ENCODE measurements around the gene ADCYAP1R1.

ADCYAP1R1 gene

DNA sequence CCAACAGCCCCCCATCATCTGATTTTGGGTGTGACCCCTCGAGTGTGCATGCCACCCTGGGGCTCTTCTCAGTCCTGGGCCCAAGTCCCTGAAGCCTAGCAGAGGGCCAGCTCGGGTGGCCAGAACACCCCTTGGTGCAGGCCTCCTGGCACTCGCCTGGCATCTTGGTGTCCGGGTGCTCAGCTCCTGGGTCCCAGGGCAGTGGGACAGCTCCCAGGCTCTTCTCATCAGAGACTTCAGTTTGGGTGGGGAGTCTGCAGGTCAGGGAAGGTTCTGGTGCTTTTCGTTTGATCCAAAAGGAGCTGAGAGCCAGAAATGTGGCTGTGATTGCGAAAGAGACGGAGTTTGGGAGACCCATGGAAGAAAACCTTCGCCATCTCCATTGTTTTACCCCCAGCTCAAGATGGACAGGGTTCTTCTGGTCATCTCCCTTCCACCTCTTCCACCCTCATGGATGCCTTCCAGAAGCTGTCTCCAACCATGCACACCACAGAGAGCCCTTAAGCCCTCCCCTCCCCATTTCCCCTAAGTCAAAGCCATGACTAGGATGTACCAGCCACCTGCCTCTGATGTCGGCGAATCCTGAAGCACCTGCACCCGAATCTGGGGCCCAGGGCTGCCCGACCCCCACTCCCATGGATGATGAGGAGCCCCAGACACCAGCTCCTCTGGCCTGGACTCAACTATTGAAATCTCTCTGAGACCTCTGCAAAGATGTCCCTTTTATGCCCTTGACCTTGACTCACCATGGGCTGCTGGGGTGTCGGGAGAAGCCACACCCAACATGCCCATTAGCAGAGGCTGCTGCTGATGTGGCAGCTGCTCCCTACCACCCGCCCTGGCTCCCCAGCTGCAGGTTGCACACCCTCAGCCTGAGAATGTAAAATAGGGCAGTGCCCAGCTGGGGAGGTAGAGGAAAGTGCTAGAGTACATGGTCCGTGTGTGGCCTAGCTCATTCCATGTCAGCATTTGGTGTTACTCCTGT lies 55.3 kb downstream of the ADCYAP1R1 start:
- DNase-seq, result no peak

DNA sequence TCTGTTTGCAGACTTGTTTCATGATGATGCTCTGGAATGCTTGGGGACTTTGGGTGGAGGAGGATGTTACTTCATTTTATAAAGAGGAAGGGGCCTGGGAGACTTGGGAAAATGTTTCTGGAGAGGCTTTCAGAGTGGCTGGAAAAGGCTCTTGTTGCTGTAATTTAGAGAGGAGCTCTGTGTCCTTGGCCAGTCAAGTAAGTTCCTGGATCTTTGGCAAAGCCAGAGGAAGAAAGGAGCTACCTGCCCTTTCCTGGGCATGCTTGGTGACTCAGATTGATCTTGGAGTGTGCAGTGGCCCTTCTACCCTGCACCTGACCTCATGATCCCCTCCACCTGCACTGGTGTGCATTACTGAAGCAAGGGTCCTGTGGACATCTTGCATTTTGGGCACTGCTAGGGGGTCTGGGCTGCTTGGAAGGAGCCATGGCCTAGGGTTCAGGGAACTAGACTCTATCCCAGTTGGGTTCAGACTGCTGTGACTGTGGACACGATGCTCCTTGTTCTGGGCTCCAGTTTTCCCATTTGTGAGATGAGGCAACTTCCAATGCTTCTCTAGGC lies 56.1 kb downstream of the ADCYAP1R1 start:
- no peak for DNase-seq

DNA sequence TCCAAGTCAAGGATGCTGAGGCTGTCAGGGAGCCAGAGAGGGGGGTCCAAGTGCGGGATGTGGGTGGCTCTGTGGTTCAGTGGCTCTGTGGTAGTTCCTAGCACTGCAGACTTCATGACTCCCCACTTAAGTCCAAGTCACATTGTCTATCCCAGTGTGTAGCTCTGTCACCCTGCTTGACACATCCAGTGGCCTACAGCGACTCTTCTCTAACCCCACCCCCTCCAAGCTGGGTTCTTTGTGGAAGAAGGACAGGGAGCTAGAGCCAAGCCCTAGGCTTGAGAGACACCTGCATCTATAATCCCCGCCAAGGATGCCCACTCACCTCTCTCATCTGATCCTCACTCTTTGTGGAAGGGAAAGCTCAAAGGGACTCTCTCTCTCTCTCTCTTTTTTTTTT lies 57.6 kb downstream of the ADCYAP1R1 start:
- no peak for DNase-seq

DNA sequence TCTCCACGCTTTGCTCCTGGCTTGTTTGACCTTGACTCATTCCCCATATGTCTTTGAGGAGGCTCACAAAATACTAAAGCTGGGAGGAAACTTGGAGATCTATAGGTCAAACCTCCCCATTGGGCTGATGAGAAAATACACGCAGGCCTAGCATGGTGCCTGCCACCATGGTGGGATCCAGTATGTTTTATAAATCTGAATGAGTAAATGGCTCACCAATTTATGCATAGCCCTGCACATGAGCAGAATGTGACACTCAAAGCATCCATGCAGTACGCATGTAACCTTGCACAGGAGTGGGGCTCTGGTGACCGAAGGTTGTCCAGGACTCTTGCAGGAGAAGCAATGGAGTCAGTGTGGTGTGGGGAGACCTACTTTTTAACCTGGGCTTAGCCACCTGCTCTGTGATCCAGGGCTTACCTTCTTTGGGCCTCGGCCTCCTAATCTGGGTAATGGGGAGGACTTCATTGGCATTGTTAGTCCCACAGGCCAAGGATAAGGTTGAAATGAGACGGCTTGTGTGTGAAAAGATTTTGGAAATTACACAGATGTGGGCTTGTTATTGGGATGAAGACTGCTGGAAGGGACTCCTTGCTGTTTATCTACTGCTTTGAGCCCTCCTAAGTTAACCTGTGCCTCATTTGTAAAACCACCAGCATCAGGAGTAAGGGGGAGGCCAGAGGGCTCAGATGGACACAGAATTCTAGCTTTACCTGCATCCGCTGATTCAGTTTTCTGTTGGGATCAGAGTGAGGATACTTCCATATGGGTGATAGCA lies 58.4 kb downstream of the ADCYAP1R1 start:
- no peak for DNase-seq

DNA sequence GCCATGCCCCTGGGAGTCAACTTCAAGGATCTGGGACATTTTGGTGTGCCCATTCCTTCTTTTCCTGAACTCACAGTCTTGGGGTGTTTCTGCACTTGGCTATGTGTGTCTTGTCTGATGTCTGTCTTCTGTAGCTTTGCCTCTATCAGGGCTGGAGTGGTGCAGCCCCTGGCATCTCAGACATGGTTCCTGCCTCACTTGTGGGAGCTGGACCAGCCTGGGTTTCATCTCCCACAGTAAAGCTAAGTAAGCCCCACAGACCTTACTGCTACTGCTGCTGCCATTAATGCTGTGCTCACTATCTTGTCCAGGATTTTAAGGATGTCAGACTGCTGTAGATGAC lies 59.0 kb downstream of the ADCYAP1R1 start:
- DNase-seq, result no peak

DNA sequence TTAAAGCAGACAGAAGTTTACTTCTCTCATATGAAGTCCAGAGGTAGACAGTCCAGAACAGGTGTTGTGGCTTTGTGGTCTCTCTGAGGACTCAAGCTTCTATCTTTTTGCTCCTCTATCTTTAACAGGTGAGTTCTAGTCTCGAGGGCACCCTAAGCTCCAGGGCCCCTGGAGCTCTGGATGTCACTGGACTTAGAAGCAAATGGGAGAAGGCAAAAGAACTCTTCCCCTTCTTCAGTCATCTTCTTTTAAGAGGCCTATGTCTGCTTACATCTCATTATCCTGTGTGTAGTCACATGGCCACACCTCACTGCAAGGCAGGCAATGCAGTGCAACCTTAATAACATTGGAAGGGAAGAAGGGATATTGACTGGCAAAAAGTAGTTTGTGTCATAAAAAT lies 61.6 kb downstream of the ADCYAP1R1 start:
- DNase-seq, result no peak

DNA sequence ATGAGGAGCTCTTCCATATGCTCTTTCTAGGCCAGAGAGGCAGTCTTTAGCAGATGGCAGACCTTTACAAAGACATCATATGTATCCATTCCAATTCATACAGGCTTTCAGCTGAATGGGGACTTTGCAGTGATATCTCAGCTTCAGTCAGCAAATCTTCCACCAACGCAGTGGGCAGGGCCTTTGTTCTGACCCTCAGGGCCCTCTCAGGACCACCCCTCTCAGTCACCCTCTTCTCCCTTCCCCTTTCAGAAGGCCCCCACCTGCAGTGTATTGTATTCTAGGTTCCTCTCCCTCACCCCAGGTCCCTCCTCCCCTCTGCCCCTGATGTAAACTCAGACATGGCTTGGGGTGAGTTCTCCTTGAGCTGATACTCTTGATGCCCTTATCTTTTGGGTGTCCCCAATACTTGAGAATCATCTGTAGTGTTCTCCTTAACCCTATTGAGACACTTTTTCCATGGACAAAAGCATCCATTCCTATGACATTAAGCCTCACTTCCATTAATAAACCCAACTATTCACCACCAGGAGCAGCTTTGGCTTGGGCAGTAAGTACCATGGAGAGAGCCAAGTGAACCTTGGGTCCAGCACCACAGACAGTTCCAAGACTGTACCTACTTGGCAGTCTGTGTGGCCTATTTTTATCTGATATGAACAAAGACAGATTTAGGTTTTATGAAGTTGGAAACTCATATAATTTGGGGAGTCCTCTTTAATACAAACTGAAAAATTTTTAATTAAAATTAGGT lies 62.7 kb downstream of the ADCYAP1R1 start:
- no peak for DNase-seq

DNA sequence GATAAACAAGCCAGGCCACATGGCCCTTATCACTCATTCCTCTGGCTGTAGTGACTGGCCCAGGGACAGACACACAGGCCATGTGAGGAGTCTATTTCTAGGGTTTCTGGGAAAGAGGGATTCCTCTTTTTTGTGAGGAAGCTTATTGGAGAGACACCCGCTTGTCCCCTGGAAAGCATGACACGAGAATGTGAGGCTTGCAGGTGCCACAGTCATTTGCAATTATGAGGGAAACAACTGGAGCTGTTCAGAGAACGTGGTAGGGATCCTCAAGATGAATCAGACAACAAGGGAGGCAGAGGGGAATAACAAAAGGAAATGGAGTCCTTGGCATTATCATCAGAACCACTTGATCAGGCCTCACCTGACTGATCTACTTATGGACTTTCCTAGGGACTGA lies 64.5 kb downstream of the ADCYAP1R1 start:
- DNase-seq, result no peak

DNA sequence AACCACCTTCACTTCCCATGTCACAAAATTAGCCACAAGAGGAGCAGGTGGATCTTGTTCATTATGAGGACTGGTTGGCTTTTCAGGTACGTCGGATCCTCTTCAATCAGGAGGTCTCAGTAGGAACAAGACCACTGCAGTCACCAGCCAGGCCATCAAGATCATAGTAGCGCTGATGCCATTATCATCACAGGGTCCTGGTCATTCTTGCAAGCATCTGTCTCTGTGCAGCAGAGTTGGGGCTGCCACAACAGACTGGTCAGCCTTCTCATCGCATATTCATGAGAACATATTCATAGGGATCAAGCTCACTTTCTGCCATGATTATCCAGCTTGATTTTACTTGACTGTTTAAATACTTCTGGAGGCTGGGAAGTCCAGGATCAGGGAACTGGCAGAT lies 67.1 kb downstream of the ADCYAP1R1 start:
- no peak for DNase-seq

DNA sequence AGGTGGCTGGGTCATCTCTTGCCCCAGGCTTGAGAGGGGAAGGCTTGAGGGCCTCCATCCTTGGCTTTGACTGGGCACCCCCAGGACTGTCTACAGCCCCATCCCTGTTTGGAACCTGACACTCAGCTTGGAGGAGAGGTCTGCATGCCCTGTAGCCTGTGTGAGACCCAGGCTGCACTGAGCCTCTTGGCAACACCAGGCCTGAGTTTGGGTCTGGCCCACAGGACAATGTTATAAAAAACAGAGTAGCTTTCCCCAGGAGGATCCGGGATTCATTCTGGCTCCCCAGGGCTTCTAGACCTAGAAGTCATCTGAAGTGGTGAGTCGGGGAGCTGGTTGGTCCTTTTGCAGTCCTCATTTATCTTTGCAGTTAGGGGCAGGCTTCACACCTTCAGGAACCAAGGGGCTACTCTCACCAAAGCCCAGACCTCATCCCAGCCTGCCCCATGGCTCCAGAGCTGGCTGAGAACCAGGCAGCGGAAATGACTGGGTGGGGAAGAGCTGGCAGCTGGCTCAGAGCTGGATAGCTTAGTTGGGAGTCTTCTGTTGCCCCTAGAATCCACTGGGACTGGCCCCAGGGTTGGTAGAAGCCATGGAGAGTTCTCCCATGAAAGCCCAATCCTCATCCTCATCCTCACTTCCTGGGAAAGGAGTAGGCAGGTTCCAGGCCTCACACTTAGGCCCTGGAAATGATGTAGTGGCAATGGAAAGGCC lies 68.8 kb downstream of the ADCYAP1R1 start:
- no peak for DNase-seq

DNA sequence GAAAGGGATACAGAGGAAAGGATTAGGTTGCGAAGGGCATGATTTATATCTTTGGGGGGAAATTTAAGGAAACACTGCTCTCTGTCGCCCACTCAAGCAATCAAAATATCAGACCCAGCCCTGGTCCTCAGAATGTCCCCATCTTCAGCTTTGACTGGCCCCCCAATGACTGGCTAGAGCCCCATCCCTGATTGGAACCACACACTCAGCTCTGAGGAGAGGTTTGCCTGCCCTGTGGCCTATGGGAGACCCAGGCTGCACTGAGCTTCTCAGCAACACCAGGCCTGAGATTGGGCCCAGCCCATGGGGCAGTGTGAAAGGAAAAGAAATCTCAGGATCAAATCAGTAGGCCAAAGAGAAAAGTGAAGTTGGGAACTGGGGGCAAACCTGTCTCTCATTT lies 69.5 kb downstream of the ADCYAP1R1 start:
- no peak for DNase-seq

DNA sequence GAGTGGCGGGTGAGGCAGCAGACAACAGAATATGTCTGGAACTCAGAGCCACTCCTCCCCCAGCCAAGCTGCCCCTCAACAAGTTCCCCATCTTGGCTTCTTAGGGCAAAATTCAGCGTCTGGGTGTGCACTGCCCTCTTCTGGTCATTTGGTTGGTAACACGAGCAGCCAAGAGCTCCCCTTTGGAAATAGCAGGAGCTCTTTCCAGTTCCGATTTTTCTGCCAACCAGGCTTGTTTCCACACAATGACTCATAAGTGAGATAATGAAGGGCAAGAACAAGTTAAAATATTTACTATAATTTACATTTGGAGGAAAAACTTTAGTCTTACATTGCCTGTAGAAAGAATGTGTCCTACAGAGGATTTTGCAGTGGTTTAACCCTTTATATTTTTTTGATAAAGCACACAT lies 70.5 kb downstream of the ADCYAP1R1 start:
- peak; percentile 32 for DNase-seq

DNA sequence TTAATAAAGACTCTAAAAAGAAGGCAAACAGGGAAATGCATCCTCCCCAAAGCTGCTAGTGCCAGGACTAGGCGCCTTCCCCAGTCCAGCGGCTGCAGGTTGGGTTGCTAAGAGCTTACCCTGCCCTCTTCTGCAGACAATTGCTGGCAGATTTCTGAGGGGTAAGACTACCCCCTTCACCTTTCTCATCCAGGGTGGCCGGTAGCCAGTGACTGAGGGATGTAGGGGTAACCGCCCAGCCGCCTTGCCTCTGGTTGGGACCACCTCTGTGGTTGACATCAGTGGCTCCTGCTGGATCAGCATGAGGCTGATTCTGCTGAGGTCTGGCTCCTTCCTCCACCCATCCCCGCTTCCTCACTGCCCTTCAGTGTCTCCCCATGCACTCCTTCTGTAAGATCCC lies 71.2 kb downstream of the ADCYAP1R1 start:
- DNase-seq, result no peak

DNA sequence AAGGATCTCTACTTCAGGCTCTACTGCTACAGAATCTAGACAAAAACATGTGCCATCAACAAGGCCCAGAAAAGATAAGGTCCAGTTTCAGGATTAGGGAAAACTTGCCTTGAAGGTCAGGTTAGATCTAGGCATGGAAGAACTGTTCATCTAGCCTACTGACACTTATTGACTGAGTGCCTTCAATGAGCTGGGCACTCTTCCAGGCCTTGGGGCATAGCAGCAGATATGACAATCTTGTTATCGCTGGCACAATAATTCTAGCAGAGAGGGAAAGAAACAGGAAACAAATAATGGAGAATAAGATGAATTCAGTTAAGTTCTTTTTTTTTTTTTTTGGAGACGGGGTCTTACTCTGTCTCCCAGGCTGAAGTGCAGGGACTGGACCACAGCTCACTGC lies 71.6 kb downstream of the ADCYAP1R1 start:
- no peak for DNase-seq

DNA sequence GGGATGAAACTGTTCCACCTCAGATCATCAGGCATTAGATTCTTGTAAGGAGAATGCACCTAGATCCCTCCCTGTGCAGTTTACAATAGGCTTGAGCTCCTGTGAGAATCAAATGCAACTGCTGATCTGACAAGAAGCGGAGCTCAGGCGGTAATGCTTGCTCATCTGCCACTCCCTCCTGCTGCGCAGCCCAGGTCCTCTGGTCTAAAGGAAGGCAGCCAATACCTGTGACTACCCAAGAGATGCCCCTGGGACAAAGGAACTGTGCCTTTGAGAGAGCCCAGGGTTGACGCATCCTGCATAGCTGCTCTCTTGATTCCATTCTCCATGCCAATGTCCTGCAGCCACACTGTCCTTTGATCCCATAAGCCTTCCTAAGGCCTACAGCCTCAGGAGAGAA lies 73.1 kb downstream of the ADCYAP1R1 start:
- no peak for DNase-seq

DNA sequence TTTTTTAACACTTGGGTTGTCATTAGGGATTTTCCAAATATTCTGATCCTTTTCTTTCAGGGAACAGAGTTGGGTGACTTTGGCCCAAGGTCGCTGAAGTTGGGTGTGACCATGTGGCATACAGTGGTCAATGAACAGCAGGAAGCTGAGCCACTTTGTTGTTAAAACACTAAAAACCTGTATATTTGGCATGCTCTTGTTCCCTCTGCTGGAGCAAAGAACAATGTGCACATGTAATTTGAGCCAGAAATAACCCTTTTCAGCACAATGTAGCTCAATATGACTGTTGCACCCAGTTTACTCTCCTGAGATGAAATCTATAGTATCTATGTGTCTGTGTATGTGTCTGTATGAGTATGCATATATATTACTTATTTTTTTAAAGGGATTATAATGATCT lies 74.9 kb downstream of the ADCYAP1R1 start:
- DNase-seq, result no peak

DNA sequence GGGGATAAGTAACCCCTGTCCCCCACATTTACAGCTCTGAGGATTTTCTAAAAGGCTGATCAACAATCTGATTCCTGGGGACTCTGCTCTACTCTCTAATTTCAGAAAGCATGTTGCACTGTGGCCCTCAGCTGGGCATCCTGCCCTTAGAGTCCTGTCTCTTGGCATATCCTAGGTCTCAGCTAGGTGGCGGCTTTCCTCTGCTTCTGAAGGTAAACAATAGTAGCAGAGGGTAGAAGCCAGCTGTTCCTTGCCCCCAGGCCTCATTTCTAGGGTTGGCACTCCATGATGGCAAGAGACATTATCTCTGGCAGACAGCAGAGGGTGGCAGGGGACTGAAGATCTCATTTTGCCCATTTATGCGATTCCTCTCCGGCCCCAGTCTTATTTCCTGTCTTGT lies 77.0 kb downstream of the ADCYAP1R1 start:
- DNase-seq, result no peak

DNA sequence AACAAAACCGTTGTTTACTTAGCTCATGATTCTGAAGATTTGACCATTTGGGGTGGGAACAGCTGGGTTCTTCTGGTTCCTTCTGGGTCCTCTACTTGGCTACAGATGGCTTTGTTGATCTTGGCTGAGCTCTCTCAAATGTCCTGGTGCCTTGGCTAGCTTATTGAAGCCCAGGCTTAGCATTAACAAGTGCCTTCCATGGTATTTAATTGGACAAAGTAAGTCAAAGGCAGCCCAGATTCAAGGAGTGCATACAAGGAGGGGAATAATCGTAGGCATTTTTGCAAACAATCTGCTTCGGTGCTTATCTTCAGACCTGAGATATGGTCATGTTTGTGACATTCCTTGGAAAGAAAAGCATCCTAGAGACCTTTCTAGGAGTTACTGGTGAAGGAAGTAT lies 81.4 kb downstream of the ADCYAP1R1 start:
- no peak for DNase-seq

DNA sequence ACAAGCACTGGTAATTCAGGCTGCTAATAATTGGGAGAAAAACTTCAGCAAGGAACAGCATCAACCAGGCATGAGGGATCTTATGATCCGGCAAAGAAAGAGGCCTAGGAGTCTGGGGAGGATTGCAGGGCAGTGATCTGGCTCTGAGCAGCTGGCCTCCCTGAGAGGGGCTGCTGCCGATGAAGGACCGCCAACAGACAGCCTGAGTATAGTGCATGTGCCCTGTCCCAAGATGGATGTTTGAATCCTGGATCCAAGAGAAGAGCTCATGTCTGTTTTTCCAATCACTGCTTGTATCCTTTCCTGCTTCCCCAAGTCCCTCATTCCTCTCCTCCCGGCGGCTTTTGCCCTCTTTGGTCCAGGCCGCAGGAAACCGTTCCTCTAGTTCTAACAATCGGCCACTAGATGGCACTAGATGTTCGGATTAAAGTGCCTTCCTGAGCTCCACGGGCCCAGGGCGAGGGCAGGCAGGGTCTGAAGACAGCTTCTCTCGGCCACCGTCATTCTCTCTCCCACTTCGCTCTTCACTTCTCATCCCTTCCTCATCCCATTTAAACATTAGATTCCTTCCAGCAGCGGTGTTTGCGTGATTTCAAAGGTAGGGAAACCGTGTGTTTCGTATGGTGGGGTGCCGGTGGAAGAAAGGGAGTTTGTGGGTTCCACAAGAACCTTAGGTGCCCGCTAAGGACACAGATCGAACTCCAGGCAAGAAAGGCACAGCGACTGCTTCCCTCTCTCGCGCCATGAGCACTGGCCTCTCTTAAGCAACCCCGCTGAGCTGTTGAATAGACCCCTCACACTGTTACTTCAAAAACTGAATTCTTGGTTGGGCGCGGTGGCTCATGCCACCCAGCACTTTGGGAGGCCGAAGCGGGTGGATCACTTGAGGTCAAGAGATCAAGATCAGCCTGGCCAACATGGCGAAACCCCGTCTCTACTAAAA lies 82.4 kb downstream of the ADCYAP1R1 start:
- peak; percentile 73 for DNase-seq

DNA sequence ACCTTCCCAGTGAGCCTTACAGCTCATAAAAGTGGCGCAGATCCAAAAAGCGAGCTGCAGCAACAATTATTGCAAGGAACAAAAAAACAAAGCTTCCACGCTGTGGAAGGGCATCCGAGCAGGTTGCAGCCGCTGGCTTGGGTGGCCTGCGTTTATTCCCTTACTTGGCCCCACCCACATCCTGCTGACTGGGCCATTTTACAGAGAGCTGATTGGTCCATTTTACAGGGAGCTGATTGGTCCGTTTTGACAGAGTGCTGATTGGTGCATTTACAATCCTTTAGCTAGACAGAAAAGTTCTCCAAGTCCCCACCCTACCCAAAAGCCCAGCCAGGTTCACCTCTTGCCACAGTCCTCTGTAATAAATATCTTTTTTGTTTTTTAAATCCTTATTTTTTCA lies 85.1 kb downstream of the ADCYAP1R1 start:
- no peak for DNase-seq

DNA sequence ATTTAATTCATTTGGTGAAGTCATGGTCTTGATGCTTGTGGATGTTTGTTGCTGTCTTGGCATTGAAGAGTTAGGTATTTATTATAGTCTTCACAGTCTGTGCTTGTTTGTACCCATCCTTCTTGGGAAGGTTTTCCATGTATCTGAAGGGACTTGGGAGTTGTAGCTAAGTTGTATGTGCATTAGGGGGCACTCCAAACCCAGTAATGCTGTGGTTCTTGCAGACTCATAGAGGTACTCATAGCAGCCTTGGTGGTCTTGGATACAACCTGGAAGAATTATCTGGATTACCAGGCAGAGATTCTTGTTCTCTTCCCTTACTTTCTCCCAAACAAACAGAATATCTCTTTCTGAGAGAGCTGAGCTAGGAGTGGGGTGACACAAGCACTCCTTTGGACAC lies 93.2 kb downstream of the ADCYAP1R1 start:
- DNase-seq, result no peak

Data from NCI-H146 (cell line).